Mucosa of stomach (tissue), 1 donor: Measurements from ENCODE around the gene KRTAP5-5.

Source experiments
- H3K27me3 ChIP-seq: one replicate; pipeline ENCODE4 v1.7.0; 2013; ENCODE audit warnings: mild to moderate bottlenecking, low read length; ENCODE audit not compliant: control insufficient read depth, insufficient read depth
- H3K36me3 ChIP-seq: one replicate; pipeline ENCODE4 v1.7.0; 2013; ENCODE audit warnings: low read length; ENCODE audit not compliant: control insufficient read depth, insufficient read depth
- H3K4me1 ChIP-seq: one replicate; pipeline ENCODE4 v1.7.0; 2013; ENCODE audit warnings: mild to moderate bottlenecking, low read length; ENCODE audit not compliant: control insufficient read depth, insufficient read depth
- H3K4me3 ChIP-seq: one replicate; pipeline ENCODE4 v1.7.0; 2013; ENCODE audit warnings: low read length
- H3K9ac ChIP-seq: one replicate; pipeline ENCODE4 v1.7.0; 2013; ENCODE audit warnings: mild to moderate bottlenecking, low read length, moderate library complexity
- H3K9me3 ChIP-seq: one replicate; pipeline ENCODE4 v1.7.0; 2013; ENCODE audit warnings: mild to moderate bottlenecking, low read length, moderate library complexity; ENCODE audit not compliant: control insufficient read depth
- donor health status: Pancreatic carcinoma.

The KRTAP5-5 gene

GRCh38 chr11:1648653-1649420 lies 19.3 kb downstream of the KRTAP5-5 start:
- Histone ChIP-seq H3K9me3 (no peaks in the 10 kb centered on the region), H3K36me3 (no peaks in the 10 kb centered on the region), H3K4me3 (no peak overlapping the region), H3K9ac (no peak overlapping the region), H3K4me1 (no peaks in the 10 kb centered on the region), H3K27me3 (peaks cover 10% of the 10 kb centered on the region)

GRCh38 chr11:1650034-1650917 lies 20.7 kb downstream of the KRTAP5-5 start:
- Histone ChIP-seq H3K4me1 (no peaks in the 10 kb centered on the region), H3K9me3 (no peaks in the 10 kb centered on the region), H3K9ac (no peak overlapping the region), H3K36me3 (no peaks in the 10 kb centered on the region), H3K27me3 (peaks cover 24% of the 10 kb centered on the region), H3K4me3 (no peak overlapping the region)

GRCh38 chr11:1650918-1651262 lies 21.3 kb downstream of the KRTAP5-5 start:
- Histone ChIP-seq H3K27me3 (peaks cover 29% of the 10 kb centered on the region), H3K36me3 (no peaks in the 10 kb centered on the region), H3K9ac (no peak overlapping the region), H3K4me1 (no peaks in the 10 kb centered on the region), H3K9me3 (no peaks in the 10 kb centered on the region), H3K4me3 (no peak overlapping the region)

- H3K36me3 ChIP-seq: no peaks in the 10 kb centered on the region
- no peak overlapping the region for H3K4me3 ChIP-seq
- no peaks in the 10 kb centered on the region for H3K4me1 ChIP-seq
- no peak overlapping the region for H3K9ac ChIP-seq
- no peaks in the 10 kb centered on the region for H3K9me3 ChIP-seq
- peaks cover 29% of the 10 kb centered on the region for H3K27me3 ChIP-seq
Measured at GRCh38 chr11:1651411-1651980, 21.9 kb downstream of the KRTAP5-5 start.

- Histone ChIP-seq H3K4me1 (no peaks in the 10 kb centered on the region), H3K27me3 (peaks cover 29% of the 10 kb centered on the region), H3K9me3 (no peaks in the 10 kb centered on the region), H3K4me3 (no peak overlapping the region), H3K36me3 (no peaks in the 10 kb centered on the region), H3K9ac (no peak overlapping the region)
Measured at GRCh38 chr11:1652026-1652425, 22.5 kb downstream of the KRTAP5-5 start.

- Histone ChIP-seq H3K36me3 (no peaks in the 10 kb centered on the region), H3K27me3 (peaks cover 29% of the 10 kb centered on the region), H3K9me3 (no peaks in the 10 kb centered on the region), H3K4me1 (no peaks in the 10 kb centered on the region), H3K9ac (no peak overlapping the region), H3K4me3 (no peak overlapping the region)
Measured at GRCh38 chr11:1652442-1652770, 22.8 kb downstream of the KRTAP5-5 start.

GRCh38 chr11:1652771-1653540 lies 23.4 kb downstream of the KRTAP5-5 start:
- no peaks in the 10 kb centered on the region for H3K36me3 ChIP-seq
- H3K27me3 ChIP-seq: peaks cover 29% of the 10 kb centered on the region
- H3K9ac ChIP-seq: no peak overlapping the region
- H3K9me3 ChIP-seq: no peaks in the 10 kb centered on the region
- no peaks in the 10 kb centered on the region for H3K4me1 ChIP-seq
- H3K4me3 ChIP-seq: no peak overlapping the region

- Histone ChIP-seq H3K9ac (no peak overlapping the region), H3K4me3 (no peak overlapping the region)
Measured at GRCh38 chr11:1653541-1654387, 24.2 kb downstream of the KRTAP5-5 start.

GRCh38 chr11:1654388-1655167 lies 25.0 kb downstream of the KRTAP5-5 start:
- Histone ChIP-seq H3K9ac (no peak overlapping the region), H3K4me1 (no peaks in the 10 kb centered on the region), H3K9me3 (no peaks in the 10 kb centered on the region), H3K4me3 (no peak overlapping the region), H3K36me3 (no peaks in the 10 kb centered on the region), H3K27me3 (peaks cover 29% of the 10 kb centered on the region)

More at GRCh38 chr11:1653541-1654387, 24.2 kb downstream of the KRTAP5-5 start:
- no peaks in the 10 kb centered on the region for H3K4me1 ChIP-seq
- no peaks in the 10 kb centered on the region for H3K9me3 ChIP-seq
- no peaks in the 10 kb centered on the region for H3K36me3 ChIP-seq
- peaks cover 29% of the 10 kb centered on the region for H3K27me3 ChIP-seq

- Histone ChIP-seq H3K4me3 (no peak overlapping the region), H3K36me3 (no peaks in the 10 kb centered on the region), H3K9ac (no peak overlapping the region), H3K27me3 (peaks cover 35% of the 10 kb centered on the region), H3K9me3 (no peaks in the 10 kb centered on the region), H3K4me1 (peaks cover 3% of the 10 kb centered on the region)
Measured at GRCh38 chr11:1655168-1656060, 25.8 kb downstream of the KRTAP5-5 start.
